Esophagus (tissue), 2 donors: ENCODE results near the gene RET. TPM values are rescaled to one million over a fixed set of nuclear protein-coding genes. Genes with fewer than 3 reads are reported as not detected.

Experiments used
- H3K27ac ChIP-seq, 2 donors: one replicate each; pipeline ENCODE4 v1.5.1; 2013; ENCODE audit warnings: low read depth in 2 of 2, mild to moderate bottlenecking in 2 of 2, inconsistent platforms in 1 of 2, low read length in 1 of 2, moderate library complexity in 1 of 2
- H3K27me3 ChIP-seq, 2 donors: one replicate each; pipeline ENCODE4 v1.6.1; 2013; ENCODE audit warnings: low read length in 2 of 2, control low read depth in 1 of 2, mild to moderate bottlenecking in 1 of 2; ENCODE audit not compliant: insufficient read depth in 2 of 2, control insufficient read depth in 1 of 2
- H3K36me3 ChIP-seq, 2 donors: one replicate each; pipeline ENCODE4 v1.6.1; 2013; ENCODE audit warnings: low read length in 1 of 2; ENCODE audit not compliant: control insufficient read depth in 2 of 2, insufficient read depth in 2 of 2
- H3K4me1 ChIP-seq, 2 donors: one replicate each; pipeline ENCODE4 v1.6.1; 2013; ENCODE audit warnings: low read length in 1 of 2; ENCODE audit not compliant: control insufficient read depth in 2 of 2, insufficient read depth in 2 of 2
- H3K4me3 ChIP-seq, 2 donors: one replicate each; pipeline ENCODE4 v1.5.1; 2013; ENCODE audit warnings: low read length in 2 of 2, mild to moderate bottlenecking in 2 of 2, low read depth in 1 of 2, moderate library complexity in 1 of 2
- H3K9me3 ChIP-seq, 2 donors: one replicate each; pipeline ENCODE4 v1.6.1; 2013; ENCODE audit warnings: mild to moderate bottlenecking in 2 of 2, low read depth in 1 of 2, low read length in 1 of 2, moderate library complexity in 1 of 2; ENCODE audit not compliant: control insufficient read depth in 2 of 2, insufficient read depth in 1 of 2
- WGBS, 2 donors: extraction: QIAGEN DNeasy Blood & Tissue Kit; methylation state at CpG; one replicate each; pipeline ENCODE4 v1.1.7; 2013; 5-methylcytosine and 5-hydroxymethylcytosine counted together
- polyA plus RNA-seq, 2 donors: library from polyadenylated mRNA; stranded (reverse); fragments of 200-250 nt; gene quantifications; one replicate each; pipeline ENCODE4 v1.2.3, GENCODE V29; 2013
- donor health status: healthy with polysubstance abuse.
- donor health status: Bipolar disorder and iron deficiency.

RET gene
- polyA plus RNA-seq, 2 donors, result 0.07 to 0.10 TPM

DNA sequence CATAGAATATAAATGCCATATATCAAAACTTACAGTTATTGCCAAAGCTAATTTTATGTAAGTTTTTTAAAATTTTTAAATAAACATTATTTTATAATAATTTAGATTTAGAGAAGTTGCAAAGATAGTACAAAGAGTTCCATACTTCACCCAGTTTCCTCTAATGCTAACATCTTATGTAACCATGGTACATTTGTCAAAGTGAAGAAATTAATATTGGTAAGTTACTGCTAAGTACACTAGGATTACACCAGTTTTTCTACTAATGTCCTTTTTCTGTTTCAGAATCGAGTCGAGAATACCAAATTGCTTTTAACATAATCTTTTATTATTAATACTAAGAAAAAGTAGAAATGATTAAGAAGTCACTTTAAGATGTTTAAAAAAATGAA is 90.6 kb downstream of the RET start:
- WGBS, 2 donors, result 70 to 89% methylated on average over 2 of the region's 2 CpGs
- no peak overlapping the region for H3K27ac ChIP-seq
- no peaks in the 10 kb centered on the region for H3K9me3 ChIP-seq
- H3K4me1 ChIP-seq, result no peaks in the 10 kb centered on the region
- H3K4me3 ChIP-seq, result no peak overlapping the region
- no peaks in the 10 kb centered on the region for H3K27me3 ChIP-seq
- H3K36me3 ChIP-seq, result no peaks in the 10 kb centered on the region

DNA sequence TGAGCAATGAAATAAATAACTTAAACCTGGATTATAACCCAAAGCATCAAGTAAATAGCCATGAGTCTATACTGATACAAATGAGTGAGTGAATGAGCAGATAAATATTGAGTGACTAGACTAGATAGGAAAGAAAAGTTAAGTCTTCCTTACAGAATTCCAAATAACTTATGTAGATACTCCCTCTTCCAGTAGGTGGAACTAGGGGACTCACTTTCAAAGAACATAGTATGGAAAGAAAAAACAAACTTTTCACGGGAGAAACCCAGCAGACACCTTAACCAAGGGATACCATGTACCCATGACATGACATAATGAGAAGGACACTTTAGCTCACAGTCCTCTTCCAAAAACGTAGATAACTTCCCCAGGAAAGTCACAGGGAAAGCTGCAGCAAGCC is 93.6 kb downstream of the RET start:
- no peak overlapping the region for H3K4me3 ChIP-seq

GRCh38 chr10:43172645-43173044 is 95.8 kb downstream of the RET start:
- no peak overlapping the region for H3K27ac ChIP-seq
- H3K27me3 ChIP-seq, result no peaks in the 10 kb centered on the region
- WGBS, 2 donors, result 86% methylated on average over 5 of the region's 5 CpGs
- peaks cover 0 to 4% of the 10 kb centered on the region in 2 donors for H3K36me3 ChIP-seq
- H3K4me3 ChIP-seq, result no peak overlapping the region
- H3K9me3 ChIP-seq, result no peaks in the 10 kb centered on the region
- no peaks in the 10 kb centered on the region for H3K4me1 ChIP-seq

More for the DNA sequence above, 93.6 kb downstream of the RET start:
- Histone ChIP-seq H3K27ac (no peak overlapping the region), H3K4me1 (no peaks in the 10 kb centered on the region), H3K36me3 (peaks cover 0 to 4% of the 10 kb centered on the region in 2 donors), H3K9me3 (no peaks in the 10 kb centered on the region), H3K27me3 (no peaks in the 10 kb centered on the region)
- WGBS, 2 donors, result 65 to 69% methylated on average over 2 of the region's 2 CpGs

- Histone ChIP-seq H3K27me3 (no peaks in the 10 kb centered on the region), H3K4me1 (no peaks in the 10 kb centered on the region), H3K36me3 (peaks cover 0 to 4% of the 10 kb centered on the region in 2 donors), H3K9me3 (no peaks in the 10 kb centered on the region), H3K27ac (no peak overlapping the region), H3K4me3 (no peak overlapping the region)
- WGBS, 2 donors, result 85% methylated on average over 1 of the region's 1 CpG
Observed at GRCh38 chr10:43173120-43173519, 96.3 kb downstream of the RET start.

- Histone ChIP-seq H3K27me3 (no peaks in the 10 kb centered on the region), H3K4me3 (no peak overlapping the region), H3K27ac (no peak overlapping the region), H3K4me1 (no peaks in the 10 kb centered on the region), H3K36me3 (peaks cover 0 to 4% of the 10 kb centered on the region in 2 donors), H3K9me3 (no peaks in the 10 kb centered on the region)
- WGBS, 2 donors, result 68 to 74% methylated on average over 6 of the region's 6 CpGs
Observed at GRCh38 chr10:43174969-43175368, 98.1 kb downstream of the RET start.

- no peaks in the 10 kb centered on the region for H3K9me3 ChIP-seq
- H3K27me3 ChIP-seq, result no peaks in the 10 kb centered on the region
- WGBS, 2 donors, result 95 to 96% methylated on average over 3 of the region's 3 CpGs
- no peak overlapping the region for H3K27ac ChIP-seq
- H3K36me3 ChIP-seq, result peaks cover 0 to 4% of the 10 kb centered on the region in 2 donors
- H3K4me1 ChIP-seq, result no peaks in the 10 kb centered on the region
- H3K4me3 ChIP-seq, result no peak overlapping the region
Observed at GRCh38 chr10:43176271-43176670, 99.4 kb downstream of the RET start.

DNA sequence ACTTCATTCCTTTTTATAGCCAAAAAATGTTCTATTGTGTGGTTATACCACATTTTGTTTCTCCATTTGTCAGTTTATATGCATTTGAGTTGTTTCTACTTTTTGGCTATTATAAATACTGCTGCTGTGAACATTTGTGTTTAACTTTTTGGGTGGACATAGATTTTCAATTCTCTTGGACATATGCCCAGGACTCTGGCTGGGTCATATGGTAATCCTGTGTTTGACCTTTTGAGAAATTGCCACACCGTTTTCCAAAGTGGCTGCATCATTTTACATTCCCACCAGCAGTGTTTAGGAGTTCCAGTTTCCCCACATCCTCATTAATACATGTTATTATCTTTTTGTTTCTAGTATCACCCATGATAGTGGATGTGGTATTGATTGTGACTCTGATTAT is 100.7 kb downstream of the RET start:
- Histone ChIP-seq H3K36me3 (peaks cover 0 to 4% of the 10 kb centered on the region in 2 donors), H3K27me3 (no peaks in the 10 kb centered on the region), H3K4me3 (no peak overlapping the region), H3K4me1 (no peaks in the 10 kb centered on the region), H3K27ac (no peak overlapping the region), H3K9me3 (no peaks in the 10 kb centered on the region)
- 71 to 72% methylated on average over 1 of the region's 1 CpG for WGBS, 2 donors

Other genes starting within 250 kb of the RET start
- 1 to 10 TPM; 2.0 to 3.4 TPM for gene CSGALNACT2, start 61.4 kb downstream of the RET start, polyA plus RNA-seq
- gene RASGEF1A, start 190.0 kb downstream of the RET start, polyA plus RNA-seq, result under 1 TPM; 0.18 to 0.95 TPM